IMR-90 (cell line): Measurements from ENCODE around the gene F5.

Experiments
- BHLHE40 ChIP-seq: fragments of 150-350 bp; IDR thresholded peaks from 2 replicates; pipeline ENCODE4 v1.6.1; 2016; ENCODE audit warnings: mild to moderate bottlenecking, low read depth, low read length
- MXI1 ChIP-seq: IDR thresholded peaks from 2 replicates; pipeline ENCODE4 v1.6.1; 2012; ENCODE audit warnings: low read depth, mild to moderate bottlenecking, low read length, moderate library complexity, borderline replicate concordance
- SMC3 ChIP-seq: fragments of 150-350 bp; IDR thresholded peaks from 2 replicates; pipeline ENCODE4 v1.6.1; 2016; ENCODE audit warnings: low read depth, mild to moderate bottlenecking, antibody characterized with exemption, low read length, moderate library complexity
- TF ChIP-seq, protein P1 (sequence below): conservative IDR thresholded peaks from 2 replicates; pipeline ENCODE4 v1.5.1; 2012; ENCODE audit warnings: mild to moderate bottlenecking, low read depth, low read length, improper control_type of control experiment

GRCh38 chr1:169586067-169586394, 250 bp downstream of the F5 start:
- TF ChIP-seq SMC3, result no peak
- TF ChIP-seq, protein P1, sequence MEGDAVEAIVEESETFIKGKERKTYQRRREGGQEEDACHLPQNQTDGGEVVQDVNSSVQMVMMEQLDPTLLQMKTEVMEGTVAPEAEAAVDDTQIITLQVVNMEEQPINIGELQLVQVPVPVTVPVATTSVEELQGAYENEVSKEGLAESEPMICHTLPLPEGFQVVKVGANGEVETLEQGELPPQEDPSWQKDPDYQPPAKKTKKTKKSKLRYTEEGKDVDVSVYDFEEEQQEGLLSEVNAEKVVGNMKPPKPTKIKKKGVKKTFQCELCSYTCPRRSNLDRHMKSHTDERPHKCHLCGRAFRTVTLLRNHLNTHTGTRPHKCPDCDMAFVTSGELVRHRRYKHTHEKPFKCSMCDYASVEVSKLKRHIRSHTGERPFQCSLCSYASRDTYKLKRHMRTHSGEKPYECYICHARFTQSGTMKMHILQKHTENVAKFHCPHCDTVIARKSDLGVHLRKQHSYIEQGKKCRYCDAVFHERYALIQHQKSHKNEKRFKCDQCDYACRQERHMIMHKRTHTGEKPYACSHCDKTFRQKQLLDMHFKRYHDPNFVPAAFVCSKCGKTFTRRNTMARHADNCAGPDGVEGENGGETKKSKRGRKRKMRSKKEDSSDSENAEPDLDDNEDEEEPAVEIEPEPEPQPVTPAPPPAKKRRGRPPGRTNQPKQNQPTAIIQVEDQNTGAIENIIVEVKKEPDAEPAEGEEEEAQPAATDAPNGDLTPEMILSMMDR, result no peak
- TF ChIP-seq MXI1, result no peak
- TF ChIP-seq BHLHE40, result no peak
